K562 (cell line): Measurements from ENCODE around the gene RAB4B. TPM values are rescaled to one million over a fixed set of nuclear protein-coding genes. Genes with fewer than 3 reads are reported as not detected.

Experiments
- CAMTA2 ChIP-seq: fragments of 250-450 bp; sonication (Bioruptor Pico); conservative IDR thresholded peaks from 2 replicates; pipeline ENCODE4 v1.5.1; 2022
- CEBPZ ChIP-seq: fragments of 150-350 bp; IDR thresholded peaks from 2 replicates; pipeline ENCODE4 v1.6.1; 2014; ENCODE audit warnings: low read depth, mild to moderate bottlenecking, low read length, borderline replicate concordance
- CGGBP1 ChIP-seq: fragments of 250-450 bp; sonication (Bioruptor Pico); IDR thresholded peaks from 2 replicates; pipeline ENCODE4 v1.9.0; 2021; ENCODE audit warnings: mild to moderate bottlenecking
- EGR1 ChIP-seq: fragments of 450-650 bp; conservative IDR thresholded peaks from 2 replicates; pipeline ENCODE4 v1.6.1; 2017; ENCODE audit warnings: mild to moderate bottlenecking
- FOXK2 ChIP-seq, 2 experiments: fragments of 450-650 bp; IDR thresholded peaks in 1 of 2; conservative IDR thresholded peaks in 1 of 2; 2 replicates each; pipeline ENCODE4 v1.6.1; 2016; ENCODE audit warnings: low read depth in 2 of 2, mild to moderate bottlenecking in 1 of 2
- JUNB ChIP-seq: fragments of 450-650 bp; formaldehyde crosslinking; conservative IDR thresholded peaks from 2 replicates; pipeline ENCODE4 v1.4.0; 2020; ENCODE audit warnings: mild to moderate bottlenecking
- KAT7 ChIP-seq: sonication (generic); formaldehyde crosslinking; IDR thresholded peaks from 2 replicates; pipeline ENCODE4 v1.8.0; 2022; ENCODE audit warnings: missing genetic modification reagents, mild to moderate bottlenecking, borderline replicate concordance
- KLF16 ChIP-seq: IDR thresholded peaks from 2 replicates; pipeline ENCODE4 v1.6.1; 2016; ENCODE audit warnings: antibody characterized with exemption
- MCM2 ChIP-seq: fragments of 450-650 bp; IDR thresholded peaks from 2 replicates; pipeline ENCODE4 v1.6.1; 2017; ENCODE audit warnings: low read depth, mild to moderate bottlenecking
- MED1 ChIP-seq: sonication (generic); formaldehyde crosslinking; IDR thresholded peaks from 2 replicates; pipeline ENCODE4 v1.8.1; 2023; ENCODE audit warnings: missing genetic modification reagents, borderline replicate concordance
- MEIS2 ChIP-seq: fragments of 450-650 bp; IDR thresholded peaks from 2 replicates; pipeline ENCODE4 v1.6.1; 2014; ENCODE audit warnings: mild to moderate bottlenecking; ENCODE audit not compliant: partially characterized antibody
- MTA3 ChIP-seq: fragments of 450-650 bp; formaldehyde crosslinking; IDR thresholded peaks from 2 replicates; pipeline ENCODE4 v1.6.1; 2017; ENCODE audit warnings: mild to moderate bottlenecking, borderline replicate concordance
- NCOA4 ChIP-seq: fragments of 450-650 bp; IDR thresholded peaks from 2 replicates; pipeline ENCODE4 v1.6.1; 2018; ENCODE audit warnings: mild to moderate bottlenecking; ENCODE audit not compliant: partially characterized antibody
- OTX1 ChIP-seq: fragments of 450-650 bp; formaldehyde crosslinking; IDR thresholded peaks from 2 replicates; pipeline ENCODE4 v1.4.0; 2022; ENCODE audit warnings: mild to moderate bottlenecking
- POLR2A ChIP-seq: fragments of 450-650 bp; conservative IDR thresholded peaks from 2 replicates; pipeline ENCODE4 v1.6.1; 2016
- RB1 ChIP-seq: fragments of 450-650 bp; IDR thresholded peaks from 2 replicates; pipeline ENCODE4 v1.6.1; 2017; ENCODE audit warnings: low read depth, mild to moderate bottlenecking
- SOX6 ChIP-seq: fragments of 450-650 bp; IDR thresholded peaks from 2 replicates; pipeline ENCODE4 v1.6.1; 2014; ENCODE audit warnings: mild to moderate bottlenecking
- SREBF2 ChIP-seq: sonication (generic); formaldehyde crosslinking; IDR thresholded peaks from 2 replicates; pipeline ENCODE4 v1.4.0; 2020; ENCODE audit warnings: mild to moderate bottlenecking, missing genetic modification reagents
- TOE1 ChIP-seq, 2 experiments: fragments of 450-650 bp in 1 of 2; sonication (generic) in 1 of 2; formaldehyde crosslinking in 1 of 2; IDR thresholded peaks; 2 replicates each; pipeline versions ENCODE4 v1.7.1 to v1.8.0; 2016 to 2022; ENCODE audit warnings: borderline replicate concordance in 2 of 2, mild to moderate bottlenecking in 2 of 2, antibody characterized with exemption in 1 of 2, inconsistent platforms in 1 of 2, low read depth in 1 of 2, missing genetic modification reagents in 1 of 2, moderate library complexity in 1 of 2
- ZFP91 ChIP-seq: sonication (generic); formaldehyde crosslinking; IDR thresholded peaks from 2 replicates; pipeline ENCODE4 v1.8.0; 2022; ENCODE audit warnings: mild to moderate bottlenecking, missing genetic modification reagents
- ZNF639 ChIP-seq, 2 experiments: fragments of 200-800 bp in 1 of 2; sonication (Bioruptor generic) in 1 of 2; sonication (generic) in 1 of 2; formaldehyde crosslinking in 1 of 2; IDR thresholded peaks in 1 of 2; conservative IDR thresholded peaks in 1 of 2; 2 replicates each; pipeline versions ENCODE4 v1.5.0 to v1.6.1; 2016 to 2020; ENCODE audit warnings: missing compliant biosample characterization in 1 of 2, missing genetic modification characterization in 1 of 2, missing genetic modification reagents in 1 of 2
- polyA plus RNA-seq, 8 experiments: library from polyadenylated mRNA; depleted of rRNA in 4 of 8; stranded (reverse) in 5 of 8; unstranded in 3 of 8; fragments of >200 nt; fragmentation: Nextera tagmentation in 2 of 8; fragmentation: Illumina TruSeq in 1 of 8; extraction: Ambion mirVana in 2 of 8; extraction: Trizol in 1 of 8; gene quantifications; 2 replicates each; pipeline versions ENCODE4 v1.2.1 to v1.2.3, GENCODE V29; 2011 to 2014; ENCODE audit warnings: inconsistent platforms in 1 of 8, missing spikeins in 1 of 8
- total RNA-seq, 7 experiments: library from RNA; depleted of rRNA in 6 of 7; stranded (reverse); fragments of >200 nt in 6 of 7; fragmentation: Illumina TruSeq in 2 of 7; extraction: Trizol in 2 of 7; gene quantifications; 2 replicates each; pipeline versions ENCODE4 v1.2.1 to v1.2.3, GENCODE V29; 2011 to 2021; ENCODE audit warnings: low replicate concordance in 1 of 7

RAB4B gene
- total and polyA plus RNA-seq, 9 of the 15 experiments (the other 6 are each of a cell fraction or from before 2014, with no cell fraction given), result 0.28 to 20.4 (median 9.0) TPM

GRCh38 chr19:40798683-40799557, 20.9 kb downstream of the RAB4B start, which contains the start of gene EGLN2 (continued):
- TF ChIP-seq CEBPZ (no peak), SREBF2 (CRISPR knock-in tag) (no peak), FOXK2 (conservative IDR thresholded peaks at IDR 0.05 in 1 of 2, IDR thresholded peaks at IDR 0.05 in 1 of 2; ENCODE audit: low read depth in 2 of 2) (peak; percentile 65 to 80), OTX1 (CRISPR knock-in tag) (0 out of 2 replicates have a peak, but pooled peaks have one; percentile 10), KAT7 (CRISPR knock-in tag) (no peak), CAMTA2 (CRISPR knock-in tag) (no peak), SOX6 (no peak), RB1 (peak; percentile 69; the same call in 1 of the 2 replicates), KLF16 (no peak; the same call in 1 of the 2 replicates), MEIS2 (peak; percentile 95), ZFP91 (CRISPR knock-in tag) (no peak), MTA3 (no peak), JUNB (CRISPR knock-in tag) (no peak), MCM2 (no peak), ZNF639 (CRISPR knock-in tag; conservative IDR thresholded peaks at IDR 0.05 in 1 of 2, IDR thresholded peaks at IDR 0.05 in 1 of 2) (peak in 1 of 2 experiments; percentile 97; a peak in 2 of 4 replicates), TOE1 (IDR thresholded peaks at IDR 0.05; ENCODE audit: borderline replicate concordance) (peak; percentile 82; the same call in 1 of the 2 replicates), TOE1 (CRISPR knock-in tag; IDR thresholded peaks at IDR 0.05; ENCODE audit: borderline replicate concordance, low read depth) (no peak), NCOA4 (no peak), POLR2A (peak; percentile 73; the same call in 1 of the 2 replicates), EGR1 (peak; percentile 67), MED1 (CRISPR knock-in tag) (no peak), CGGBP1 (CRISPR knock-in tag) (no peak)
